ENCODE results near the gene APOA1.

GRCh38 chr11:116822575-116822974, 14.8 kb downstream of the APOA1 start:
- TF ChIP-seq, protein P1, sequence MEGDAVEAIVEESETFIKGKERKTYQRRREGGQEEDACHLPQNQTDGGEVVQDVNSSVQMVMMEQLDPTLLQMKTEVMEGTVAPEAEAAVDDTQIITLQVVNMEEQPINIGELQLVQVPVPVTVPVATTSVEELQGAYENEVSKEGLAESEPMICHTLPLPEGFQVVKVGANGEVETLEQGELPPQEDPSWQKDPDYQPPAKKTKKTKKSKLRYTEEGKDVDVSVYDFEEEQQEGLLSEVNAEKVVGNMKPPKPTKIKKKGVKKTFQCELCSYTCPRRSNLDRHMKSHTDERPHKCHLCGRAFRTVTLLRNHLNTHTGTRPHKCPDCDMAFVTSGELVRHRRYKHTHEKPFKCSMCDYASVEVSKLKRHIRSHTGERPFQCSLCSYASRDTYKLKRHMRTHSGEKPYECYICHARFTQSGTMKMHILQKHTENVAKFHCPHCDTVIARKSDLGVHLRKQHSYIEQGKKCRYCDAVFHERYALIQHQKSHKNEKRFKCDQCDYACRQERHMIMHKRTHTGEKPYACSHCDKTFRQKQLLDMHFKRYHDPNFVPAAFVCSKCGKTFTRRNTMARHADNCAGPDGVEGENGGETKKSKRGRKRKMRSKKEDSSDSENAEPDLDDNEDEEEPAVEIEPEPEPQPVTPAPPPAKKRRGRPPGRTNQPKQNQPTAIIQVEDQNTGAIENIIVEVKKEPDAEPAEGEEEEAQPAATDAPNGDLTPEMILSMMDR (IDR thresholded peaks at IDR 0.05): no peak
- no peak for TF ChIP-seq EP300 (IDR thresholded peaks at IDR 0.05)

Data from sigmoid colon (tissue), 4 donors.